Adrenal gland (tissue), 5 donors: ENCODE results near the gene CPNE4.

Experiments
- POLR2A ChIP-seq, 2 donors: fragments of 450-650 bp; IDR thresholded peaks; one replicate each; pipeline ENCODE4 v1.6.1; 2017; ENCODE audit warnings: antibody characterized with exemption in 2 of 2, mild to moderate bottlenecking in 2 of 2, moderate library complexity in 1 of 2
- TF ChIP-seq, protein P1 (sequence below), 6 experiments: fragments of 450-650 bp in 4 of 6; fragments of 200-600 bp in 2 of 6; sonication (generic) in 1 of 6; IDR thresholded peaks; 1 replicate in 5 of 6; 2 replicates in 1 of 6; pipeline versions ENCODE4 v1.5.1 to v1.8.0; 2016 to 2021; ENCODE audit warnings: antibody characterized with exemption in 6 of 6, mild to moderate bottlenecking in 2 of 6, moderate library complexity in 1 of 6
- donor health status: DM: no; HTN: no; CAD: no.

DNA sequence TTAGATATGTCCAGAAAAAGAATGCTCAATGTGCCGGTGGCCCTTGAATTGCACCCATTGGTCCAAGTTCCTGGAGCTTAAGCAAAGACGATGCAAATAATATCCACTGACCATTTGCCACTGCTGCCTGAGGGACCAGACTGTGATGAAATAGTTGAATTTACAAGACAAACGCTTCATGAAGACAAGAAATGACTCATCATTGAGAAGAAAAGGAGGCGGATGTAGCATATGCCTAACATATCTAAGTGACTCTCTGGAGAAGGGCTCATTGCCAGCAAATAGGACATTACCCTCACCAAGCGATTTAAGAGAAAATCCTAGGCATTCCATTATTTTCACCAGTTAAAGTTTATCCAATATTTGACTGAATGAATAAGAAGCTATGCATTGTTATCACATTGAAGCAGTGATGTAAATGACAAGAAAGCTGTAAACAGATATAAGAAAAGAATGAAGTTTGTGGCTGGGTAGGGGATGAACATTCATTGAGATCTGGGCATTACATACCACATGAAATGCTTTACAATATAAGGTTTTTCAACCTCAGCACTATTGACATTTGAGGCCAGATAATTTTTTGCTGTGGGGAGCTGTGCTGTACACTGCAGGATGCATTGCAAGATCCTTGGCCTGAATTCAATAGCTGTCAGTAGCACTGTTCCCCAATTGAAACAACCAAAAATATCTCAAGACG is 48.9 kb upstream of the CPNE4 start:
- TF ChIP-seq POLR2A (IDR thresholded peaks at IDR 0.05): no peak
- TF ChIP-seq, protein P1, sequence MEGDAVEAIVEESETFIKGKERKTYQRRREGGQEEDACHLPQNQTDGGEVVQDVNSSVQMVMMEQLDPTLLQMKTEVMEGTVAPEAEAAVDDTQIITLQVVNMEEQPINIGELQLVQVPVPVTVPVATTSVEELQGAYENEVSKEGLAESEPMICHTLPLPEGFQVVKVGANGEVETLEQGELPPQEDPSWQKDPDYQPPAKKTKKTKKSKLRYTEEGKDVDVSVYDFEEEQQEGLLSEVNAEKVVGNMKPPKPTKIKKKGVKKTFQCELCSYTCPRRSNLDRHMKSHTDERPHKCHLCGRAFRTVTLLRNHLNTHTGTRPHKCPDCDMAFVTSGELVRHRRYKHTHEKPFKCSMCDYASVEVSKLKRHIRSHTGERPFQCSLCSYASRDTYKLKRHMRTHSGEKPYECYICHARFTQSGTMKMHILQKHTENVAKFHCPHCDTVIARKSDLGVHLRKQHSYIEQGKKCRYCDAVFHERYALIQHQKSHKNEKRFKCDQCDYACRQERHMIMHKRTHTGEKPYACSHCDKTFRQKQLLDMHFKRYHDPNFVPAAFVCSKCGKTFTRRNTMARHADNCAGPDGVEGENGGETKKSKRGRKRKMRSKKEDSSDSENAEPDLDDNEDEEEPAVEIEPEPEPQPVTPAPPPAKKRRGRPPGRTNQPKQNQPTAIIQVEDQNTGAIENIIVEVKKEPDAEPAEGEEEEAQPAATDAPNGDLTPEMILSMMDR (IDR thresholded peaks at IDR 0.05): no peak
